Astrocyte of the cerebellum (primary cell): ENCODE measurements around the gene RAPGEF5.

ENCODE experiments used
- DNase-seq: peaks from one replicate; pipeline ENCODE4 v3.0.0-alpha.2; 2011; ENCODE audit warnings: low read depth
- H3K4me3 ChIP-seq: 2 replicates; pipeline ENCODE4 v1.5.1; 2011; ENCODE audit warnings: mild to moderate bottlenecking, low read depth, low read length, moderate library complexity
- CTCF ChIP-seq: IDR thresholded peaks from 2 replicates; pipeline ENCODE4 v1.5.1; 2012; ENCODE audit warnings: low read length, low read depth, moderate library complexity, mild to moderate bottlenecking; ENCODE audit errors: missing control alignments
- in situ Hi-C: cut with HindIII; loops from 2 replicates; pipeline ENCODE4 v1.10.0; 2017; ENCODE audit warnings: low sequenced_read_pairs

RAPGEF5 gene

GRCh38 chr7:22248111-22248809 lies 108.7 kb downstream of the RAPGEF5 start:
- TF ChIP-seq CTCF, result no peak
- no peak for DNase-seq
- no peak overlapping the region for H3K4me3 ChIP-seq
- in situ Hi-C loops, result no loop called here

GRCh38 chr7:22241805-22242390 lies 115.1 kb downstream of the RAPGEF5 start:
- DNase-seq, result no peak
- in situ Hi-C loops, result no loop called here
- no peak overlapping the region for H3K4me3 ChIP-seq
- no peak for TF ChIP-seq CTCF

GRCh38 chr7:22240904-22241571 lies 115.9 kb downstream of the RAPGEF5 start:
- no peak for DNase-seq
- H3K4me3 ChIP-seq, result no peak overlapping the region
- no peak for TF ChIP-seq CTCF
- in situ Hi-C loops, result no loop called here

- peak; percentile 11 for DNase-seq
- in situ Hi-C loops, result no loop called here
- no peak for TF ChIP-seq CTCF
Measured at GRCh38 chr7:22238354-22239311, 118.3 kb downstream of the RAPGEF5 start.

GRCh38 chr7:22235134-22235533 lies 121.8 kb downstream of the RAPGEF5 start:
- no peak for TF ChIP-seq CTCF
- in situ Hi-C loops, result no loop called here
- DNase-seq, result no peak
- no peak overlapping the region for H3K4me3 ChIP-seq

More at GRCh38 chr7:22238354-22239311, 118.3 kb downstream of the RAPGEF5 start:
- no peak overlapping the region for H3K4me3 ChIP-seq

GRCh38 chr7:22234227-22234626 lies 122.7 kb downstream of the RAPGEF5 start:
- in situ Hi-C loops, result no loop called here
- no peak overlapping the region for H3K4me3 ChIP-seq
- no peak for DNase-seq
- no peak for TF ChIP-seq CTCF
